Heart left ventricle (tissue), 13 donors: Measurements from ENCODE around the gene SEMA4G.

ENCODE experiments used
- POLR2A ChIP-seq, 2 donors: fragments of 450-650 bp; IDR thresholded peaks; one replicate each; pipeline ENCODE4 v1.6.1; 2017; ENCODE audit warnings: antibody characterized with exemption in 2 of 2, mild to moderate bottlenecking in 2 of 2, moderate library complexity in 2 of 2
- TF ChIP-seq, protein P1 (sequence below), 12 donors: fragments of 200-600 bp; sonication (generic) in 4 of 12; IDR thresholded peaks; one replicate each; pipeline versions ENCODE4 v1.5.0 to v1.8.0; 2018 to 2022; ENCODE audit warnings: antibody characterized with exemption in 12 of 12, mild to moderate bottlenecking in 5 of 12
- donor health status: ischemic (EF 13 %, LVEDD 7.1; RV severe dilation, severe dysfunction).
- donor health status: DM: no; HTN: yes; CAD: no.
- donor health status: DM: no; HTN: no; CAD: no.
- donor health status: ischemic (EF 25% LVEDD 6.9; RV normal size, moderate dysfunction).
- donor health status: ischemic (EF 25% LVEDD 5.7; RV mildly dilated, moderate dysfunction).
- donor health status: ischemic (EF 35%, LVEDD 5.7; RV mildly dilated, moderate dysfunction).
- donor health status: nonischemic (EF 11% LVEDD 7.7; RV severe dilation, severe dysfunction).
- donor health status: DM: yes; HTN: yes; CAD: no.
- donor health status: PGD.
- donor health status: ischemic (EF 29% LVEDD 5.4; RV normal size, mild dysfunction).
- donor health status: nonischemic (EF 23%, LVEDD 6.1; RV moderate dilation, normal function).

DNA sequence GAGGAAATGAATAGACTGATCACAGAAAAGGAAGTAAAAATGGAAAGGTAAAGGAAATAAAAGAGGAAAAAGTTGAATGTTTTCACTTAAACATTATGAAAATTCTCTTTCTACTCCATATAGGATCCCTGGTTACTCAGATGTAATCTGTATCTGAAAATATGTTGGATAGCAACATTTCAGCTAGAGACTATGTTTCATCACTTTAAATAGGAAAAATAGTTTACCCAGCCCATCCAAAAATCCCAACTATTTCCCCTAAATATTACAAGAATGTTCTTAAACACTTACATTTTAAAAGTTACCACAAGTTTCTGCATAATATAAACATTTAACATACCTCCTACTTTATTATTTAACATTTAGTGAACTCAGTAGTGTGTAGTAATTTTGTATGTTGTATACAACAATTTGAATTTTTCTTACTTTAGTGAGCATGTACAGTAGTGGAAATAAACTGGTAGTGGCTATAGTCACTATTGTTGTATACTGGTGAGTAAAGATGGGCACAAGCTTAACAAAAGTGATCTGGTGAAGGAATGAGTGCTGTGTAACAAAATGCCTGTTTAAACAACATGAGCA is 29.4 kb upstream of the SEMA4G start:
- TF ChIP-seq, protein P1, sequence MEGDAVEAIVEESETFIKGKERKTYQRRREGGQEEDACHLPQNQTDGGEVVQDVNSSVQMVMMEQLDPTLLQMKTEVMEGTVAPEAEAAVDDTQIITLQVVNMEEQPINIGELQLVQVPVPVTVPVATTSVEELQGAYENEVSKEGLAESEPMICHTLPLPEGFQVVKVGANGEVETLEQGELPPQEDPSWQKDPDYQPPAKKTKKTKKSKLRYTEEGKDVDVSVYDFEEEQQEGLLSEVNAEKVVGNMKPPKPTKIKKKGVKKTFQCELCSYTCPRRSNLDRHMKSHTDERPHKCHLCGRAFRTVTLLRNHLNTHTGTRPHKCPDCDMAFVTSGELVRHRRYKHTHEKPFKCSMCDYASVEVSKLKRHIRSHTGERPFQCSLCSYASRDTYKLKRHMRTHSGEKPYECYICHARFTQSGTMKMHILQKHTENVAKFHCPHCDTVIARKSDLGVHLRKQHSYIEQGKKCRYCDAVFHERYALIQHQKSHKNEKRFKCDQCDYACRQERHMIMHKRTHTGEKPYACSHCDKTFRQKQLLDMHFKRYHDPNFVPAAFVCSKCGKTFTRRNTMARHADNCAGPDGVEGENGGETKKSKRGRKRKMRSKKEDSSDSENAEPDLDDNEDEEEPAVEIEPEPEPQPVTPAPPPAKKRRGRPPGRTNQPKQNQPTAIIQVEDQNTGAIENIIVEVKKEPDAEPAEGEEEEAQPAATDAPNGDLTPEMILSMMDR (IDR thresholded peaks at IDR 0.05) = no peak
- TF ChIP-seq POLR2A (IDR thresholded peaks at IDR 0.05) = no peak
